CD14-positive monocyte (primary cell): ENCODE data around the gene FIZ1. TPM values are rescaled to one million over a fixed set of nuclear protein-coding genes. Genes with fewer than 3 reads are reported as not detected.
A peak's percentile ranks its signal among the peaks of the same experiment; 100 is the strongest.

ENCODE experiments used
- DNase-seq, 3 donors: peaks; one replicate each; pipeline ENCODE4 v3.0.0-alpha.2; 2011 to 2022
- H2AFZ ChIP-seq: 2 replicates; pipeline ENCODE4 v1.6.0; 2012; ENCODE audit warnings: mild to moderate bottlenecking, low read depth, low read length, inconsistent platforms; ENCODE audit not compliant: insufficient read depth, poor library complexity, severe bottlenecking
- H3K27ac ChIP-seq, 2 donors: 1 replicate in 1 of 2; 2 replicates in 1 of 2; pipeline ENCODE4 v1.5.1; 2012 to 2013; ENCODE audit warnings: low read length in 2 of 2, control low read depth in 1 of 2, inconsistent platforms in 1 of 2, low read depth in 1 of 2, mild to moderate bottlenecking in 1 of 2
- H3K27me3 ChIP-seq, 2 donors: one replicate each; pipeline versions ENCODE4 v1.6.0 to v1.6.1; 2011 to 2013; ENCODE audit warnings: low read length in 2 of 2; ENCODE audit not compliant: control insufficient read depth in 2 of 2, insufficient read depth in 2 of 2
- H3K36me3 ChIP-seq, 2 donors: replicated peaks in 1 of 2; 1 replicate in 1 of 2; 2 replicates in 1 of 2; pipeline versions ENCODE4 v1.5.1 to v1.6.1; 2012 to 2013; ENCODE audit warnings: low read length in 2 of 2, control low read depth in 1 of 2, inconsistent platforms in 1 of 2, mild to moderate bottlenecking in 1 of 2; ENCODE audit not compliant: insufficient read depth in 2 of 2, control insufficient read depth in 1 of 2
- H3K4me1 ChIP-seq, 2 donors: 1 replicate in 1 of 2; 2 replicates in 1 of 2; pipeline versions ENCODE4 v1.5.1 to v1.6.1; 2012 to 2013; ENCODE audit warnings: low read length in 2 of 2, control low read depth in 1 of 2, inconsistent platforms in 1 of 2, mild to moderate bottlenecking in 1 of 2, moderate library complexity in 1 of 2; ENCODE audit not compliant: insufficient read depth in 2 of 2, control insufficient read depth in 1 of 2
- H3K4me2 ChIP-seq: replicated peaks from 2 replicates; pipeline ENCODE3; 2012; ENCODE audit warnings: low read length, moderate library complexity, mild to moderate bottlenecking; ENCODE audit not compliant: poor library complexity, severe bottlenecking; ENCODE audit errors: extremely low read depth
- H3K4me3 ChIP-seq, 3 experiments: fragments of 200-600 bp in 1 of 3; sonication (generic) in 1 of 3; replicated peaks in 1 of 3; 1 replicate in 2 of 3; 2 replicates in 1 of 3; pipeline ENCODE4 v1.5.1; 2011 to 2013; ENCODE audit warnings: low read length in 3 of 3, mild to moderate bottlenecking in 3 of 3, control low read depth in 2 of 3, low read depth in 2 of 3, inconsistent platforms in 1 of 3, moderate library complexity in 1 of 3
- H3K79me2 ChIP-seq: 2 replicates; pipeline ENCODE4 v1.6.0; 2012; ENCODE audit warnings: mild to moderate bottlenecking, control low read depth, inconsistent platforms, low read length, moderate library complexity; ENCODE audit not compliant: insufficient read depth
- H3K9ac ChIP-seq: 2 replicates; pipeline ENCODE4 v1.6.0; 2017; ENCODE audit warnings: low read length, mild to moderate bottlenecking; ENCODE audit not compliant: insufficient read depth, poor library complexity, severe bottlenecking
- H3K9me3 ChIP-seq, 2 donors: replicated peaks in 1 of 2; 1 replicate in 1 of 2; 2 replicates in 1 of 2; pipeline versions ENCODE4 v1.5.1 to v1.6.1; 2012 to 2013; ENCODE audit warnings: low read length in 2 of 2, control low read depth in 1 of 2; ENCODE audit not compliant: control insufficient read depth in 1 of 2, insufficient read depth in 1 of 2
- H4K20me1 ChIP-seq: 2 replicates; pipeline ENCODE4 v1.6.0; 2012; ENCODE audit warnings: mild to moderate bottlenecking, low read length, control low read depth, moderate library complexity; ENCODE audit not compliant: insufficient read depth
- H3K27ac Mint-ChIP-seq, 7 donors: one replicate each; pipeline ENCODE4 v1.8.0; 2020; ENCODE audit warnings: mild to moderate bottlenecking in 7 of 7, mixed read lengths in 7 of 7, moderate library complexity in 6 of 7, inconsistent platforms in 2 of 7
- H3K27me3 Mint-ChIP-seq, 3 donors: one replicate each; pipeline ENCODE4 v1.8.0; 2021 to 2022; ENCODE audit warnings: low read depth in 3 of 3, mild to moderate bottlenecking in 3 of 3, mixed read lengths in 3 of 3, moderate library complexity in 3 of 3, inconsistent platforms in 1 of 3
- H3K36me3 Mint-ChIP-seq, 2 donors: one replicate each; pipeline ENCODE4 v1.8.0; 2020; ENCODE audit warnings: mixed read lengths in 2 of 2, inconsistent platforms in 1 of 2, mild to moderate bottlenecking in 1 of 2
- H3K4me1 Mint-ChIP-seq: one replicate; pipeline ENCODE4 v1.8.0; 2020; ENCODE audit warnings: mild to moderate bottlenecking, mixed read lengths
- H3K4me3 Mint-ChIP-seq, 2 donors: one replicate each; pipeline ENCODE4 v1.8.0; 2020; ENCODE audit warnings: mild to moderate bottlenecking in 2 of 2, mixed read lengths in 2 of 2, moderate library complexity in 1 of 2
- H3K9me3 Mint-ChIP-seq, 7 donors: one replicate each; pipeline ENCODE4 v1.8.0; 2020 to 2022; ENCODE audit warnings: mixed read lengths in 7 of 7, mild to moderate bottlenecking in 6 of 7, moderate library complexity in 6 of 7, inconsistent platforms in 2 of 7
- WGBS: methylation state at CpG from one replicate; pipeline ENCODE4 v1.1.5; 2013; ENCODE audit warnings: missing lambda C conversion rate; ENCODE audit not compliant: insufficient coverage; 5-methylcytosine and 5-hydroxymethylcytosine counted together
- intact Hi-C, 2 donors: fragments of 100-400 bp; cut with micrococcal nuclease; formaldehyde crosslinking; loops; one replicate each; pipeline versions ENCODE4 v1.15.0 to v1.15.1; 2023
- polyA plus RNA-seq, 3 donors: library from polyadenylated mRNA; depleted of rRNA in 1 of 3; unstranded in 2 of 3; stranded (reverse) in 1 of 3; fragments of 300-500 nt in 2 of 3; fragments of >200 nt in 1 of 3; fragmentation: Illumina TruSeq in 2 of 3; gene quantifications; 1 replicate in 2 of 3; 2 replicates in 1 of 3; pipeline ENCODE4 v1.2.3, GENCODE V29; 2012 to 2021
- TF ChIP-seq, protein P1 (sequence below): fragments of 200-600 bp; IDR thresholded peaks from one replicate; pipeline ENCODE4 v1.8.0; 2022; ENCODE audit warnings: antibody characterized with exemption, mild to moderate bottlenecking

Gene FIZ1
- polyA plus RNA-seq, 3 donors = 1.2 to 2.6 (median 1.6) TPM

DNA sequence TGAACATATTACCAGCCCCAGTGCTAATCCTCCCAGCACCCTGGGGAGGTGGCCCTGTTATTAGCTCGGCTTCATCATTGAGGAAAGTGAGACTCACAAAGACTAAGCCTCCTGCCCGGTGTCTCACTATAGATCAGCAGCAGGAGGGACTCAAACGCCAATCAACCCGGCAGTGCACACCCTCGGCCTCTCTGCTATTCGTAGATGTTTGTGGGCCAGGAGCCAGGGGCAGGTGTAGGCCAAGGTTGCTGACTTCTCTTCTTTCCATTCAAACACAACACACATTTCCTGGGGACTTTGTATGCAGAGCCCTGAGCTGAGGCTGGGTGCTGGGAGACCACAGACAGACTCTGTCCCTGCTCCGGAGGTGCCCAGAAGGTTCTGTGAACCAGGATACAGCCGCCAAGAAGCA is 44.6 kb downstream of the FIZ1 start:
- Mint-ChIP-seq H3K4me3 (no peak overlapping the region), H3K27ac (no peak overlapping the region), H3K4me1 (peaks cover 2% of the 10 kb centered on the region), H3K9me3 (no peaks in the 10 kb centered on the region), H3K27me3 (peaks cover 4 to 9% (median 7%) of the 10 kb centered on the region in 3 donors), H3K36me3 (no peaks in the 10 kb centered on the region)
- no peak overlapping the region for H3K27ac ChIP-seq
- no peaks in the 10 kb centered on the region for H3K79me2 ChIP-seq
- 97% methylated on average over 6 of the region's 8 CpGs for whole genome bisulfite sequencing
- no peak overlapping the region for H3K4me3 ChIP-seq
- TF ChIP-seq, protein P1, sequence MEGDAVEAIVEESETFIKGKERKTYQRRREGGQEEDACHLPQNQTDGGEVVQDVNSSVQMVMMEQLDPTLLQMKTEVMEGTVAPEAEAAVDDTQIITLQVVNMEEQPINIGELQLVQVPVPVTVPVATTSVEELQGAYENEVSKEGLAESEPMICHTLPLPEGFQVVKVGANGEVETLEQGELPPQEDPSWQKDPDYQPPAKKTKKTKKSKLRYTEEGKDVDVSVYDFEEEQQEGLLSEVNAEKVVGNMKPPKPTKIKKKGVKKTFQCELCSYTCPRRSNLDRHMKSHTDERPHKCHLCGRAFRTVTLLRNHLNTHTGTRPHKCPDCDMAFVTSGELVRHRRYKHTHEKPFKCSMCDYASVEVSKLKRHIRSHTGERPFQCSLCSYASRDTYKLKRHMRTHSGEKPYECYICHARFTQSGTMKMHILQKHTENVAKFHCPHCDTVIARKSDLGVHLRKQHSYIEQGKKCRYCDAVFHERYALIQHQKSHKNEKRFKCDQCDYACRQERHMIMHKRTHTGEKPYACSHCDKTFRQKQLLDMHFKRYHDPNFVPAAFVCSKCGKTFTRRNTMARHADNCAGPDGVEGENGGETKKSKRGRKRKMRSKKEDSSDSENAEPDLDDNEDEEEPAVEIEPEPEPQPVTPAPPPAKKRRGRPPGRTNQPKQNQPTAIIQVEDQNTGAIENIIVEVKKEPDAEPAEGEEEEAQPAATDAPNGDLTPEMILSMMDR = no peak
- H2AFZ ChIP-seq = no peak overlapping the region
- no peaks in the 10 kb centered on the region for H3K9me3 ChIP-seq
- no peak for DNase-seq
- H4K20me1 ChIP-seq = no peaks in the 10 kb centered on the region
- no peaks in the 10 kb centered on the region for H3K36me3 ChIP-seq
- intact Hi-C loops = no loop called here
- H3K4me1 ChIP-seq = no peaks in the 10 kb centered on the region
- H3K4me2 ChIP-seq = no peak overlapping the region
- H3K27me3 ChIP-seq = no peaks in the 10 kb centered on the region
- H3K9ac ChIP-seq = no peak overlapping the region

DNA sequence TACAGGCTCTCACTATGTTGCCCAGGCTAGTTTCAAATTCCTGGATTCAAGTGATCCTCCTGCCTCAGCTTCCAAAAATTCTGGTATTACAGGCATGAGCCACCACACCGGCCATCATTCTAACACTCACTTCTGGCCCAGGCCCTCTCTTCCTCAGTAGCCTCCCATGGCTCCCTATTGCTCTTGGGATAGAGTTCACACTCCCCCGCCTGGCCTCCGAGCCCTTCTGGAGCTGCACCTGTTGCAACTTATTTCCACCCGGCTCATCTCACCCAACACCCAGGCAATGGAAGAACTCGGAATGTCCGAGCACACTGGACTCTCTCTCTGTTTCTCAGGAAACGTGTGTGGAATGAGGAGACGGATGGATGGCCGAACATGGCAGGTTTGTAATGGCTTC is 45.0 kb downstream of the FIZ1 start:
- no peaks in the 10 kb centered on the region for H3K4me1 ChIP-seq
- Mint-ChIP-seq H3K9me3 (no peaks in the 10 kb centered on the region), H3K4me3 (no peak overlapping the region), H3K27ac (peak overlapping the region in 1 of 7 donors; percentile 2), H3K27me3 (peaks cover 3 to 9% (median 7%) of the 10 kb centered on the region in 3 donors), H3K4me1 (peaks cover 2% of the 10 kb centered on the region), H3K36me3 (no peaks in the 10 kb centered on the region)
- H3K27me3 ChIP-seq = no peaks in the 10 kb centered on the region
- H3K36me3 ChIP-seq = no peaks in the 10 kb centered on the region
- no peaks in the 10 kb centered on the region for H3K79me2 ChIP-seq
- no peak overlapping the region for H2AFZ ChIP-seq
- no peaks in the 10 kb centered on the region for H4K20me1 ChIP-seq
- no peaks in the 10 kb centered on the region for H3K9me3 ChIP-seq
- 100% methylated on average over 3 of the region's 9 CpGs for WGBS
- TF ChIP-seq, protein P1 = no peak
- H3K4me3 ChIP-seq = no peak overlapping the region
- no peak overlapping the region for H3K4me2 ChIP-seq
- no peak overlapping the region for H3K9ac ChIP-seq
- intact Hi-C loops = no loop called here
- no peak for DNase-seq
- no peak overlapping the region for H3K27ac ChIP-seq
